ENCODE measurements around the gene COL27A1.

Gene COL27A1

GRCh38 chr9:114275246-114276004, 120.1 kb downstream of the COL27A1 start:
- DNase-seq (ENCODE audit: low read depth, low spot score): no peak
- no peak overlapping the region for H3K4me3 ChIP-seq (ENCODE audit: low read depth, low read length)
- TF ChIP-seq CTCF (IDR thresholded peaks at IDR 0.05; ENCODE audit: low read depth, low read length): no peak
- in situ Hi-C loops (cut with HindIII; ENCODE audit: low sequenced_read_pairs): no loop called here

GRCh38 chr9:114276908-114277821, 121.8 kb downstream of the COL27A1 start:
- in situ Hi-C loops (cut with HindIII; ENCODE audit: low sequenced_read_pairs): no loop called here
- TF ChIP-seq CTCF (IDR thresholded peaks at IDR 0.05; ENCODE audit: low read depth, low read length): no peak
- H3K4me3 ChIP-seq (ENCODE audit: low read depth, low read length): no peak overlapping the region
- DNase-seq (ENCODE audit: low read depth, low spot score): peak; percentile 97

GRCh38 chr9:114278356-114278755, 123.0 kb downstream of the COL27A1 start:
- in situ Hi-C loops (cut with HindIII; ENCODE audit: low sequenced_read_pairs): no loop called here

GRCh38 chr9:114278881-114279570, 123.7 kb downstream of the COL27A1 start:
- in situ Hi-C loops (cut with HindIII; ENCODE audit: low sequenced_read_pairs): no loop called here
- TF ChIP-seq CTCF (IDR thresholded peaks at IDR 0.05; ENCODE audit: low read depth, low read length): no peak
- no peak overlapping the region for H3K4me3 ChIP-seq (ENCODE audit: low read depth, low read length)
- peak; percentile 61 for DNase-seq (ENCODE audit: low read depth, low spot score)

More at GRCh38 chr9:114278356-114278755, 123.0 kb downstream of the COL27A1 start:
- H3K4me3 ChIP-seq (ENCODE audit: low read depth, low read length): no peak overlapping the region
- DNase-seq (ENCODE audit: low read depth, low spot score): no peak
- TF ChIP-seq CTCF (IDR thresholded peaks at IDR 0.05; ENCODE audit: low read depth, low read length): no peak

- no peak overlapping the region for H3K4me3 ChIP-seq (ENCODE audit: low read depth, low read length)
- in situ Hi-C loops (cut with HindIII; ENCODE audit: low sequenced_read_pairs): no loop called here
- no peak for DNase-seq (ENCODE audit: low read depth, low spot score)
- TF ChIP-seq CTCF (IDR thresholded peaks at IDR 0.05; ENCODE audit: low read depth, low read length): no peak
These were observed 124.4 kb downstream of the COL27A1 start for GRCh38 chr9:114279693-114280092.

All from astrocyte of the spinal cord (primary cell).